Panc1 (cell line): ENCODE results near the gene TMEM51.

ENCODE experiments used
- CTCF ChIP-seq: fragments of 450-650 bp; IDR thresholded peaks from 2 replicates; pipeline ENCODE4 v1.5.1; 2017; ENCODE audit warnings: mild to moderate bottlenecking
- POLR2AphosphoS5 ChIP-seq: IDR thresholded peaks from 2 replicates; pipeline ENCODE4 v1.6.1; 2012; ENCODE audit warnings: mild to moderate bottlenecking, low read depth, low read length, moderate library complexity
- REST ChIP-seq, 2 experiments: IDR thresholded peaks; 2 replicates each; pipeline ENCODE4 v1.6.1; 2011 to 2012; ENCODE audit warnings: low read depth in 2 of 2, control low read depth in 1 of 2, low read length in 1 of 2, mild to moderate bottlenecking in 1 of 2, moderate library complexity in 1 of 2; ENCODE audit not compliant: insufficient read depth in 1 of 2
- SIN3A ChIP-seq: IDR thresholded peaks from 2 replicates; pipeline ENCODE4 v1.6.1; 2012; ENCODE audit warnings: low read depth, mild to moderate bottlenecking, low read length, moderate library complexity, borderline replicate concordance; ENCODE audit not compliant: insufficient read depth
- TCF7L2 ChIP-seq: IDR thresholded peaks from 2 replicates; pipeline ENCODE4 v1.6.1; 2011; ENCODE audit warnings: mild to moderate bottlenecking, low read depth, low read length, inconsistent platforms

- no peak for TF ChIP-seq REST (IDR thresholded peaks at IDR 0.05; ENCODE audit: insufficient read depth in 1 of 2, low read depth in 2 of 2, low read length in 1 of 2)
- TF ChIP-seq CTCF: no peak
- no peak for TF ChIP-seq SIN3A
- no peak for TF ChIP-seq POLR2AphosphoS5
- TF ChIP-seq TCF7L2: no peak
Measured at GRCh38 chr1:15167386-15167785, 13.8 kb downstream of the TMEM51 start.
